Dendritic cell treated with granulocyte-macrophage colony-stimulating factor and Interleukin-4, amounts not matched to agents 40 ng/mL and 50 ng/mL, for 4 days (primary cell): Measurements from ENCODE around the gene MAST4.

Experiments used
- H3K27ac Mint-ChIP-seq: one replicate; pipeline ENCODE4 v1.8.0; 2022; ENCODE audit warnings: mild to moderate bottlenecking, mixed read lengths
- H3K27me3 Mint-ChIP-seq: one replicate; pipeline ENCODE4 v1.8.0; 2022; ENCODE audit warnings: mild to moderate bottlenecking, mixed read lengths
- H3K36me3 Mint-ChIP-seq: one replicate; pipeline ENCODE4 v1.8.0; 2022; ENCODE audit warnings: low read depth, mixed read lengths
- H3K4me1 Mint-ChIP-seq: one replicate; pipeline ENCODE4 v1.8.0; 2022; ENCODE audit warnings: low read depth, mixed read lengths
- H3K4me3 Mint-ChIP-seq: one replicate; pipeline ENCODE4 v1.8.0; 2022; ENCODE audit warnings: mild to moderate bottlenecking, moderate library complexity, mixed read lengths
- H3K9me3 Mint-ChIP-seq: one replicate; pipeline ENCODE4 v1.8.0; 2022; ENCODE audit warnings: mixed read lengths
- intact Hi-C: fragments of 100-400 bp; cut with micrococcal nuclease; formaldehyde crosslinking; loops from one replicate; pipeline ENCODE4 v1.15.0; 2022

The MAST4 gene

DNA sequence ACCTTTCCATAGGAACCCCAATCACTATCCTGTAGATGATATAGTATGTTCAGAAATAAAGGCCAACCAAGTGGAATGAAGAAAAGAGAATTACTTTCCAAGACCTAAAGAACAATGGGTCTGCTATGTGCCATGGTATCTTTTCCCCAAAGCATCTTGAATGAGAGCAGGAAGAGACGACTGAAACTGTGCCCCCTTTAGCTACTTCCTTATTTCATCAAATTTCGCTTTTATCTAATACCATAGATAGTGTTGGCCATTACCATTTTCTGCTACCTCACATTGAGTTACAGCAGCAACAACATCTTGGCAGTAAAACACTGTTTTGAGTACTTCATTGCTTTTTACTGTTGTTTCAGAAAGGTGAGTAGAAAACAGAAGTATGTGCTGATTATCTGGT lies 333.8 kb downstream of the MAST4 start:
- Mint-ChIP-seq H3K27me3 (no peaks in the 10 kb centered on the region), H3K4me1 (no peaks in the 10 kb centered on the region), H3K36me3 (no peaks in the 10 kb centered on the region), H3K4me3 (no peak overlapping the region), H3K27ac (no peak overlapping the region), H3K9me3 (no peaks in the 10 kb centered on the region)
- intact Hi-C loops, result no loop called here

DNA sequence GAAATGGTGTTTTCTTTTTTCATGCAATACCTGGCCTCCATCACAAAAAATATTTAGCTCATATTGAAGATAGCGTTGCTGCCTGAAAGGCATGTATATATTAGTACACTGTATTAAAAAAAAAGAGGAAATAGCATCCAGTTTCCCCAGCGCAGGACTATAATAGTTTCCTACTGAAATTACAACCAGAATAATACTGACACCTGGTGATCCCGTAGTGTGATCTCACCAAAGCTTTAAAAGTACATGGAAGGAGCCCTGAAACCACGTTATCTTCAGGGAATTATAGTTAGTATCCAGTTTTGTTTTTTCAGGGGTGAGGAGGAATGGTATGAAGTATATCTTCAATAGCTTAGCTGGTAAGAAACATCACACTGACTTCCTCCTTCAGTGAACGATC lies 335.5 kb downstream of the MAST4 start:
- intact Hi-C loops, result no loop called here
- no peaks in the 10 kb centered on the region for H3K4me1 Mint-ChIP-seq
- no peaks in the 10 kb centered on the region for H3K27me3 Mint-ChIP-seq

DNA sequence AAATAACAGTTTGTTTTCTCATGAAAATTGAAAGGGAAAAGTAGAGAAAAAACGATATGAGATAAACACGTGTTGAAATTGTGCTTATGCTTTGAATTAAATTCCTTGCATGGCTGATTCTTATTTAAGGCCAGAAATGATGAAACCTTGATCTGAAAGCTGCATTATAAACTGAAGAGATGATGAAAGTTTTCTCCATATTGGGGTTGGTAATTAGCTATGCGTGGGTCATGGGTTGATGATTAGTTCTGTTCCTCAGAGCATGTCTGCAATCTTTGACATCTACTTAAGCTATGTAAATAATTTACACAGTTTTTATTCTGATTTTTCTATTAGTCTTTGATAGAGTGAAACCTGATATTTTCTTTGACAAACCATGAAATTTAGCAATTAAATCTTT lies 336.3 kb downstream of the MAST4 start:
- no peaks in the 10 kb centered on the region for H3K9me3 Mint-ChIP-seq
- no peaks in the 10 kb centered on the region for H3K4me1 Mint-ChIP-seq
- H3K27me3 Mint-ChIP-seq, result no peaks in the 10 kb centered on the region
- intact Hi-C loops, result no loop called here
- no peak overlapping the region for H3K27ac Mint-ChIP-seq
- no peaks in the 10 kb centered on the region for H3K36me3 Mint-ChIP-seq
- no peak overlapping the region for H3K4me3 Mint-ChIP-seq

More for the DNA sequence above, 335.5 kb downstream of the MAST4 start:
- Mint-ChIP-seq H3K36me3 (no peaks in the 10 kb centered on the region), H3K27ac (no peak overlapping the region), H3K4me3 (no peak overlapping the region), H3K9me3 (no peaks in the 10 kb centered on the region)

DNA sequence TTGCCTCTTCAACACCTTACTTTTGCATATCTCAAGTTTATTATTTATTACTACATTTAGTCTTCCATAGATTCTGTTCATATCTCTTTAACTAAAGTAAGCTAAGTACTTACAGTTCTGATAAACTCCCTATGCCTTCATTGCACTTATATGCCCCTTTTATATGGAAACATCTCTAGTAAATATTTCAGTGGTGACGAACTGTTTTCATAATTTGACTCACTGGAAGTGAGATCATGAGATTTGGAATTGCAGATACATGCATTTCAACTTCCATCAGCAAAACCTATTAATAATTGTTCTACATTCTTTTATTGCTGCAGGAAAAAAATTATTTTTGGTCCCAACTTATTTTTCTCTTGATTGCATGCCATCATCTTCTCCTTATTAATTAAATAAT lies 336.9 kb downstream of the MAST4 start:
- no peaks in the 10 kb centered on the region for H3K4me1 Mint-ChIP-seq
- no peaks in the 10 kb centered on the region for H3K36me3 Mint-ChIP-seq
- intact Hi-C loops, result no loop called here
- no peaks in the 10 kb centered on the region for H3K9me3 Mint-ChIP-seq
- H3K27me3 Mint-ChIP-seq, result no peaks in the 10 kb centered on the region
- no peak overlapping the region for H3K27ac Mint-ChIP-seq
- H3K4me3 Mint-ChIP-seq, result no peak overlapping the region

DNA sequence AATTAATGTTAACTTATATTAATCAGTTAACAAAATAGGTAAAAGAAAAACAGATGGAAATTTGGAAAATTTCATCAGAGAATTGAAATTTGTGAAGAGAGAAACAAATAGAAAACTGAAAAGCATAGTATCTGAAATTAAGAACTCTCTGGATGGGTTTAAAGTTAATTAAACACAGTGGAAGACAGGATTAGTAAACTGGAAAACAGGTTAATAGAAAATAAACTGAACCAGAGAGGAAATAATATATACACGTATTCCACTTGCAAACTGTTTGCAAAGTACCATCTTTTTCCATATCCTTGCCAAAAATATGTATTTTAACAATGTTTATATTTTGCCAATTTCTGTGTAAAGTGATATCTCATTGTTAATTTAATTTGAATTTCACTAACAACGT lies 342.9 kb downstream of the MAST4 start:
- H3K36me3 Mint-ChIP-seq, result no peaks in the 10 kb centered on the region
- H3K27me3 Mint-ChIP-seq, result no peaks in the 10 kb centered on the region
- H3K4me1 Mint-ChIP-seq, result no peaks in the 10 kb centered on the region
- no peak overlapping the region for H3K27ac Mint-ChIP-seq
- intact Hi-C loops, result no loop called here
- no peaks in the 10 kb centered on the region for H3K9me3 Mint-ChIP-seq
- H3K4me3 Mint-ChIP-seq, result no peak overlapping the region

DNA sequence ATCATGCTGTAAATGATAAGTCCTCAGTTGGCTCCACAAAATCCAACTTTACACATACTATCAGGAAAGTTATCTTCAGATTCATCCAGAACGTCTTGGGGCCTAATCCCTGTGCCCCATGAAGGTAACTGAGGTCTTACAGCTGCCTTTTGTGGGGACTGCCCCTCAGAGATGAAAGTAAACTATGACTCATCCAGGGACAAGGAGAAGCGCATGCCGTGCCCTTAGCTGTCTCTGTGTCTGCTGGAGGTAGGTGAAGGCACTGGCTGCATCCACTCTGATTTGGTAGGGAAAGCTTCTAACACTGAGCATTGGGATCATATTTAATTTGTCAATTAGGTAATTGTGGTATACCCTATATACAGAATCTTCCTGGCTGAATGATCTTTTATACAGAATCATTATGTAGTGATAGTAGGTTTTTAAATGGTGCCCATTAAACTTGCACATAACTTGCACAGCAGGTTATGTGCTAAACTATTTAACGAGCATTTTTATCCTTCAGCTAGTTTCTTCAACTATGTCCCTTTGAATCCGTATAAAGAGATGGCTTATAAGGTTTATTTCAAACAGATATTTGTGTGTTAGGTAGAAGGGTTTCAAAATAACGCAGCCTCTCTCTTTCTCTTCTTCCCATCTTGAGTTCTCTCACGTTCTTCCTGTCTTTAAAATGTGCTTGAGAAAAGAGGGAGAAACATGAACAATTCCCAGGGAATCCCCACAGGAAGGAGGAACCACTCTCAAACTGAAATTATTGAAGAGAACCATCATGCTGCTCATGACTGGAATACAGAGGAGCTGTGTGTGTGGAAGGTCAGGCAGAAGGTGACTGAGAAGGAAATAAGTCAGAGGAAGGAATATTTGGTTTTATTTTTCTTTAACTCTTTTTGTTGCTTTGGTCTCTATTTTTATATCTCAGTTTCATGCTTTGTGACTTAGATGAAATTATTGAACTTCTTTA lies 349.5 kb downstream of the MAST4 start:
- Mint-ChIP-seq H3K9me3 (no peaks in the 10 kb centered on the region), H3K4me3 (no peak overlapping the region), H3K27ac (no peak overlapping the region), H3K36me3 (no peaks in the 10 kb centered on the region), H3K4me1 (no peaks in the 10 kb centered on the region), H3K27me3 (peaks cover 3% of the 10 kb centered on the region)
- intact Hi-C loops, result no loop called here

DNA sequence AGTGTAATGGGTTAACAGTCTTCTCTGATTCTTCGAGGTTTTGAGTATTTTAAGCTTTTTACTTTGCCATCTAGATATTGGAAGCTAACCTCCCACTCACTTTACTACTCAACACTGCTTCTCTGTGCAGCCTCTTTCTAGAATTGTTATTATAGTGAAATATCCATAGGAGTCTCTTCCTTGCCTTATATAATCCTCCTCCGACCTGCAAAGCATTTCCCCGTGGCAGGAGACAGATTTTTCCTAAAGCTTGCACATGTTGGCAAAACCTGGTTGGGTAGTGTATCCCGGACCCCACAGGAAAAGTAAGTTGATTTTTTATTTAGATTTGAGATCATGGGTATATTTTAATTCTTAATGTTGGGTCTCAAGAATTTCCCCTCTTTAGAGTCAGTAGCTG lies 351.3 kb downstream of the MAST4 start:
- Mint-ChIP-seq H3K4me1 (no peaks in the 10 kb centered on the region), H3K4me3 (no peak overlapping the region), H3K27me3 (peaks cover 3% of the 10 kb centered on the region), H3K36me3 (no peaks in the 10 kb centered on the region), H3K27ac (no peak overlapping the region), H3K9me3 (no peaks in the 10 kb centered on the region)
- intact Hi-C loops, result no loop called here

DNA sequence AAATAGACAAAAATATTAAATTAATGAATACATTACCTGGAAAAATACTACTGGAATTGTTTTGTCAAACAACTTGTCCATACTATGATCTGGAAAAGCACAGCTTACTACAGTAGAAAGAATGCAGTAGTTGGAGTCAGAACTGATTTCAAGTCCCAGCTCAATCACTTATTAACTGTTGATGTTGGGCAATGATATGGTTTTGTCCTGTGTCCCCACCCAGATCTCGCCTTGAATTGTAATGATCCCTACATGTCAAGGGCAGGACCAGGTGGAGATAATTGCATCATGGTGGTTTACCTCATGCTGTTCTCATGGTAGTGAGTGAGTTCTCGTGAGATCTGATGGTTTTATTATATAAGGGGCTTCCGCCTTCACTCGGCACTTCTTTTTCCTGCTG lies 352.9 kb downstream of the MAST4 start:
- no peaks in the 10 kb centered on the region for H3K9me3 Mint-ChIP-seq
- H3K4me3 Mint-ChIP-seq, result no peak overlapping the region
- no peaks in the 10 kb centered on the region for H3K4me1 Mint-ChIP-seq
- H3K27me3 Mint-ChIP-seq, result peaks cover 4% of the 10 kb centered on the region
- no peaks in the 10 kb centered on the region for H3K36me3 Mint-ChIP-seq
- intact Hi-C loops, result no loop called here
- no peak overlapping the region for H3K27ac Mint-ChIP-seq

DNA sequence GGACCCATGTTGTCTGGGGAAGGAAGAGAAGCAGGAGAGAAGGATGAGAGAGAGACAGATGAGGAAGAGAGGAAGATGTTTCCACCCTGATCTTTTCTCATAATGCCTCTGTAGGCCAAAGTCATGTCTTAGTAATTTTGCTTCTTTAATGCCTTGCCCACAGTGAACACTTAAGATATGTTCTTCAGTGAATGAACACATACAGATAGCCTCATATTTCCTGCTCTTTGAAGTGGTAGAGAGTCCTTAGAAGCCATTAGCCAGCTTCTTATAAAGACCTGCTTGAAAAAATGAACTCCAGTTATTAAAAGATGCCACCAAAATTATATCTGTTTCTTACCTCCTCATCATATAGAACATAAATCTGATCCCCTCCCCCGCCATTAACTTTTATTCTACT lies 356.0 kb downstream of the MAST4 start:
- H3K9me3 Mint-ChIP-seq, result no peaks in the 10 kb centered on the region
- H3K27me3 Mint-ChIP-seq, result peaks cover 4% of the 10 kb centered on the region
- no peaks in the 10 kb centered on the region for H3K36me3 Mint-ChIP-seq
- H3K27ac Mint-ChIP-seq, result no peak overlapping the region
- intact Hi-C loops, result no loop called here
- H3K4me3 Mint-ChIP-seq, result no peak overlapping the region
- no peaks in the 10 kb centered on the region for H3K4me1 Mint-ChIP-seq

DNA sequence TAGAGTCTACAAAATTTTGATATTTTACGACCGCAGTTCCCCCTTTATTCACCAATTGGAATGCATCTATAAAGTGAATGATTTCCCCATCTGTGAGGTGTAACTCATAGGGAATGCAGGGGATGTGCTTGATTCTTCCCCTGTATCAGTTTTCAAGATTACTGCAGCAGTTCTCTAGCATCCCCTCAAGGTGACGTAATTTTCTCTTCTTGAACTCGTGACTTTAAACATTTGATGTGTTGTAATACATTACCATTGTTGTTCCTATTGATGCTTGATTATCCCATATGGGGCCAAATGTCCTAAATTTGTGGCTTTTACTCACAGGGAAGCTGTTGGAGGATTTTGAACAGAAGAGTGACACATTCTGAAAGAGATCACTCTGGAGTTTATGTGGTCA lies 360.2 kb downstream of the MAST4 start:
- H3K27ac Mint-ChIP-seq, result no peak overlapping the region

DNA sequence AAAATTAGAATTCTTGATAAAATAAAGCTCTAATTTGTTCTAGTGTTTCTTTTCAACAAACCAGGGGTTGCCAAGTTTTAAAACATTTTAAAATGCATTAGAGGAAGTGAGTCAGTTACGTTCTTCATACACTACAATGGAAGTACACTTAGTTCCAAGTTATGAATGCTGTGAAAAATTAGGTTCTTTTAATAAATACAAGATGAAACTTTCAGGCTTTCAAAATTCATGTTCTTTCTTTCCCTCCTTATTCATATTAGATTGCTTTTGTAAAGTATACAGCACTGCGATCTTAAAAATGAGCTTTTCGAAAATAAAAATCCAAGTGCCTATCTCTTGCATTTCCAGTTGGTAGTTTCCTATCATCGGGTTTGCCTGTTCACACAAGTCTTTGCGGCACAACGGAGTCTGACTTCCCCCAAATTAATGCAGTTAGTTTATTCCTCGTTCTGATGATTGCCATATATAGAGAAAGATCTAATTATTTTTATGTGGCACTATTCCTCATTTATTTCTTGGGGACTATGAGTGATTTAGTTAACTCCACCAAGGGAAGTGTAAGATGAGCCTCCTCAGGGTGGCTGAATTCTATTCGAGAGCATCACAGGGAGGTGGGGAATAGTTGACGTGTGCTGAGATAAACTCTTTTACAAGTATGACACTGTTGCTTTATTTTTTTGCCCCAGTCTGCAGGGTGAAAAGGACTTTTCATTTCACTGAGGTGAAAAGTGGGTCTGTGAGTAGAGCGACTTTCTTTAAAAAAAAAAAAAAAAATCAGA lies 362.2 kb downstream of the MAST4 start:
- intact Hi-C loops, result no loop called here
- no peaks in the 10 kb centered on the region for H3K9me3 Mint-ChIP-seq
- H3K27ac Mint-ChIP-seq, result no peak overlapping the region
- no peak overlapping the region for H3K4me3 Mint-ChIP-seq
- no peaks in the 10 kb centered on the region for H3K27me3 Mint-ChIP-seq
- H3K4me1 Mint-ChIP-seq, result no peaks in the 10 kb centered on the region
- no peaks in the 10 kb centered on the region for H3K36me3 Mint-ChIP-seq

More for the DNA sequence above, 360.2 kb downstream of the MAST4 start:
- Mint-ChIP-seq H3K36me3 (no peaks in the 10 kb centered on the region), H3K4me3 (no peak overlapping the region), H3K4me1 (no peaks in the 10 kb centered on the region), H3K27me3 (peaks cover 2% of the 10 kb centered on the region), H3K9me3 (no peaks in the 10 kb centered on the region)
- intact Hi-C loops, result no loop called here

DNA sequence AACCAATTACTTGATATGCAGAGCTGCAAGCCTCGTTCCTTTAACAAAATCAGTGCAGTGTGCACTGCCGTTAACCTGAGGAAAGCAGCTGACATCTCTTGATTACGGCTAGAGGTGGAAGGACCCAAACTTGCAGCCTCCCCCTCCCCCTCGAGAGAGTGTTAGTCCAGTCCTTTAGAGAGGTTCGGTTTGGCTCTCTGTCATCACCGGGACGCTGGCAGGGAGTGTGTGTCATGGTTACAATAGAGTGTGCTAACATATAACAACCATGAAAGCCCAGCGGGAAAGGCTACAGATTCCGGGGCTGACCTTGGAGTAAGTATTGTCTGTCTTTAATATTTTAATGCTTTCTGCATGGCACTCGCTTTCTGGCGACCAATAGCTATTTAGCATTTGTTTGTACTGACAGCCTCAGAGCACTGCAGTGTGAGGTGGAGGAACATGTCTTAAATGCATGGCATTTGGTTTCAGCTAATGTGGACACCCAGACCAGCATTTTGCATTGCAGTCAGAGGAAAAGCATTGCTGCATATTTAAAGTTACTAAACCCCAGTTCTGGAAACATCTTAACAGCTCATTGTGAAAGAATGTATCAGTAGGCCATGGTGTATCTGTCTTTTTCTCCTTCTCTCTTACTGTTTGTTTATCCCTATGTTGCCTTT lies 362.9 kb downstream of the MAST4 start:
- no peaks in the 10 kb centered on the region for H3K9me3 Mint-ChIP-seq
- H3K27me3 Mint-ChIP-seq, result no peaks in the 10 kb centered on the region
- no peak overlapping the region for H3K27ac Mint-ChIP-seq
- no peaks in the 10 kb centered on the region for H3K4me1 Mint-ChIP-seq
- intact Hi-C loops, result no loop called here
- H3K36me3 Mint-ChIP-seq, result no peaks in the 10 kb centered on the region
- no peak overlapping the region for H3K4me3 Mint-ChIP-seq

DNA sequence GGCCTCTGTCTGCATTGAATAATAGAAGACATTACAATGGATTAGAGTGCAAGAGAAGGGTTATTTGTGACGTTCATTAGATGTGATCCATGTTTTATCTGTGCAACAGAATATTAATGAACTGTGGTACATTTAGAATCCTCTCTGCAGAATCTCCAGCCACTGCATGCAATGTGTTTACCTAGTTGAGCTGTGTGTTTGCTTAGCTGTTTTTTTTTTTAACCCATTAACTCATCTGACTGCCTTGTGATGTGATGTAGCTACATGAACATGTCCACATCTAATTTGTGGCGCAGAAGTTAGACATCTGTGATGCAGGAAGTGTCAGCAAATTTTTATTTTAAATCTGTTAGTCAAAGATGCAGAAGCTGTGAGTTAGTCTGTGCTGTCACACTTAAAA lies 363.5 kb downstream of the MAST4 start:
- no peaks in the 10 kb centered on the region for H3K36me3 Mint-ChIP-seq
- intact Hi-C loops, result no loop called here
- H3K4me3 Mint-ChIP-seq, result no peak overlapping the region
- no peak overlapping the region for H3K27ac Mint-ChIP-seq
- no peaks in the 10 kb centered on the region for H3K4me1 Mint-ChIP-seq
- H3K27me3 Mint-ChIP-seq, result no peaks in the 10 kb centered on the region
- H3K9me3 Mint-ChIP-seq, result no peaks in the 10 kb centered on the region
